Measurements from ENCODE around the gene SCARB1. TPM values are rescaled to one million over a fixed set of nuclear protein-coding genes. Genes with fewer than 3 reads are reported as not detected.

The SCARB1 gene
- total and polyA plus RNA-seq, 2 of the 13 experiments (the other 11 are each of a cell fraction or from before 2014, with no cell fraction given) = 63.4 to 160 TPM

DNA sequence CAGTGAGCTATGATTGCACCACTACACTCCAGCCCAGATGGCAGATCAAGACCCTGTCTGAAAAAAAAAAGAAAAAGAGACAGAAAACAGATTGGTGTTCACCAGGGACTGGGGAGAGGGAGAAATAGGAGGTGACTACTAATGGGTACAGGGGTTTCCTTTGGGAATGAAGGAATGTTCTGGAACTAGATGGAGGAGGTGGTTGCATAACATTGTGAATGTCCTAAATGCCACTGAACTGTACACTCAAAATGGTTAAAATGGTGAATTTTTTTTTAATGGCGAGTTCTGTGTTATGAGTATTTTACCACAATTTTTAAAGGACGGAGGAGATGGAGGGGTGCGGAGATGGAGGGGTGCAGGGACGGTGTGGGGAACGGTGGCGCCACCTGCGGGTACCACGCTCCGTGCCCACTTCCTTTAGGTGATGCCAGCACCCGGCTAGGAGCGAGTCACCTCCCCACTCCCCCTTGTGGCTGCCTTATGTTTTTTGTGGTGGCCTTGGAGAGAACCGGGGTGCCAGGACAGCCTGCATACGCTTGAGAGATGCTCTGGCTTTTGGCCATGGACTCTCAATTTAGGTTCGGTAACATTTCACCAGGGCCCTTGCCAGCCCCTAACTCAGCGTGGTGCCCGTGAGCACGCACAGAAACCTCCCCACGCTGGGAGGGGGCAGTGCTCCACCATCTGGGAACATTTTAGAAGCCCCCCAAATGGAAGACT lies 34.7 kb upstream of the SCARB1 start (continued):
- TF ChIP-seq ZNF687 (CRISPR knock-in tag; IDR thresholded peaks at IDR 0.05) = peak; percentile 82
- TF ChIP-seq ZSCAN25 (CRISPR knock-in tag; IDR thresholded peaks at IDR 0.05) = peak; percentile 78
- TF ChIP-seq U2AF1 (optimal IDR thresholded peaks at IDR 0.05; ENCODE audit: low read depth, low read length) = peak; percentile 7
- no peak for TF ChIP-seq AGO1 (IDR thresholded peaks at IDR 0.05; ENCODE audit: low read depth, low read length, poor library complexity, severe bottlenecking)
- peak; percentile 87 for TF ChIP-seq ZBTB38 (CRISPR knock-in tag; IDR thresholded peaks at IDR 0.05)
- peak; percentile 99 for TF ChIP-seq HNRNPL (IDR thresholded peaks at IDR 0.05; ENCODE audit: low read depth, low read length)
- peak; percentile 61; the same call in 1 of the 2 replicates for TF ChIP-seq ELF3 (CRISPR knock-in tag; IDR thresholded peaks at IDR 0.05)
- peak; percentile 21; the same call in 1 of the 2 replicates for TF ChIP-seq KMT2B (CRISPR knock-in tag; IDR thresholded peaks at IDR 0.05)
- TF ChIP-seq, protein P1, sequence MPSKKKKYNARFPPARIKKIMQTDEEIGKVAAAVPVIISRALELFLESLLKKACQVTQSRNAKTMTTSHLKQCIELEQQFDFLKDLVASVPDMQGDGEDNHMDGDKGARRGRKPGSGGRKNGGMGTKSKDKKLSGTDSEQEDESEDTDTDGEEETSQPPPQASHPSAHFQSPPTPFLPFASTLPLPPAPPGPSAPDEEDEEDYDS (CRISPR knock-in tag; IDR thresholded peaks at IDR 0.05) = 0 out of 2 replicates have a peak, but pooled peaks have one; percentile 12
- TF ChIP-seq FOXA1 (IDR thresholded peaks at IDR 0.05) = no peak
- 0 out of 2 replicates have a peak, but pooled peaks have one; percentile 12 for TF ChIP-seq FOXA1 (CRISPR knock-in tag; IDR thresholded peaks at IDR 0.05)
- TF ChIP-seq GABPB1 (CRISPR knock-in tag; IDR thresholded peaks at IDR 0.05) = peak; percentile 60
- TF ChIP-seq E2F2 (CRISPR knock-in tag; IDR thresholded peaks at IDR 0.05; ENCODE audit: borderline replicate concordance) = no peak
- TF ChIP-seq JUND (CRISPR knock-in tag; IDR thresholded peaks at IDR 0.05) = 0 out of 2 replicates have a peak, but pooled peaks have one; percentile 25
- no peak for TF ChIP-seq TRIM22 (IDR thresholded peaks at IDR 0.05)
- 0 out of 2 replicates have a peak, but pooled peaks have one; percentile 36 for TF ChIP-seq KDM3A (CRISPR knock-in tag; IDR thresholded peaks at IDR 0.05; ENCODE audit: low read depth)
- TF ChIP-seq ERF (CRISPR knock-in tag; IDR thresholded peaks at IDR 0.05) = 0 out of 2 replicates have a peak, but pooled peaks have one; percentile 24
- peak; percentile 78 for TF ChIP-seq FOSL2 (CRISPR knock-in tag; IDR thresholded peaks at IDR 0.05)
- peak; percentile 44; the same call in 1 of the 2 replicates for TF ChIP-seq TBX2 (CRISPR knock-in tag; IDR thresholded peaks at IDR 0.05; ENCODE audit: borderline replicate concordance)
- no peak for TF ChIP-seq SP2 (CRISPR knock-in tag; IDR thresholded peaks at IDR 0.05)
- TF ChIP-seq GMEB1 (CRISPR knock-in tag; IDR thresholded peaks at IDR 0.05; ENCODE audit: borderline replicate concordance) = no peak
- no peak for TF ChIP-seq ZNF354B (CRISPR knock-in tag; IDR thresholded peaks at IDR 0.05)
